GM19463 (cell line): ENCODE measurements around the gene SH3RF1.
"Not testable (repeated sequence)": the region's sequence is repeated elsewhere in the genome, so short reads cannot be mapped to it uniquely, and the experiment has no call there.

ENCODE experiments used
- ATAC-seq: cut with Tn5 transposase; IDR thresholded peaks from one replicate; pipeline ENCODE4 v1.9.1; 2021; ENCODE audit warnings: mild to moderate bottlenecking, moderate library complexity; ENCODE audit not compliant: unreplicated experiment

SH3RF1 gene

DNA sequence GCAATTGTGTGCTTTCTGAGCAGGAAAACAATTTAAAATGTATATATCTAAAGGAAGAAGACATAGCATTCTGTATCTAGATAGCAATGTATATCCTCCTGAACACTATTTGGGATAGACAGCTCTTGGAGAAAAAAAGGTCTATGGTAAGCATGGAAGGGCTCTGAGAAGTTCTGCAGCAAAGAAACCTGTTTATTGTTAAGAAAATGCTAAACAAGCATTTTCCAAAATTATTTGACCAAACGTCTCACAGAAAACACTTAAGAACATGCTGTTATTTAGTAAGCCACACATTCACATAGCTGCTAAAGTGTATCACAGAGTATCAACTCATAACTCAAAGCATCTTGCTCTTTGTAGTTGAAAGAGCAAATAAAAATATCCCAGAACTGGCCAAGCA, 67.9 kb downstream of the SH3RF1 start:
- no peak for ATAC-seq

DNA sequence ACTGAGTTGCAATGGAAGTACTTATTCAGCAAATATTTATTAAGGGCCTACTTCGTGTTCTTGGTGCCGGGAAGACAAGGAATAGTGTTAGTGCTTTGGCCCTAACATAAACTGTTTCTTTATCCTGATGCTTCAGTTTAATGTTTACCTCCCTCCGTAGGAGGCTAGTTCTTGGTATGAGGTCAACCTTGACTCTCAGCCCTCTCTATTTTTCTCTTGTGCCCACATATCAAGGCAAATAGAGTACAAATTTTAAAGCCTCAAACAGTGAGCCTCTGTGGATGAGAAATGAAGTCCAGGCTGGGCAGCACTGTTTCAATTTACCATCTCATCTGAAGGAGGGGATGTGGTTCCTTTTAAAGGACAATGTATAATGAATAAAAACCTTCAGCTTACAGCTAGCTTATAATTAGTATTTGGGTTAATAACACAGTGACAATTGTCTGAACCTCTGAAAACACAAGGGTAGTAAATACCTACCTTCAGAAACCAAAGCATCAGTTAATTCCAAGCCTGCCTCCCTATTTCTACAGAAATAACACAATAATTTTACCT, 68.5 kb downstream of the SH3RF1 start:
- peak; percentile 75 for ATAC-seq

DNA sequence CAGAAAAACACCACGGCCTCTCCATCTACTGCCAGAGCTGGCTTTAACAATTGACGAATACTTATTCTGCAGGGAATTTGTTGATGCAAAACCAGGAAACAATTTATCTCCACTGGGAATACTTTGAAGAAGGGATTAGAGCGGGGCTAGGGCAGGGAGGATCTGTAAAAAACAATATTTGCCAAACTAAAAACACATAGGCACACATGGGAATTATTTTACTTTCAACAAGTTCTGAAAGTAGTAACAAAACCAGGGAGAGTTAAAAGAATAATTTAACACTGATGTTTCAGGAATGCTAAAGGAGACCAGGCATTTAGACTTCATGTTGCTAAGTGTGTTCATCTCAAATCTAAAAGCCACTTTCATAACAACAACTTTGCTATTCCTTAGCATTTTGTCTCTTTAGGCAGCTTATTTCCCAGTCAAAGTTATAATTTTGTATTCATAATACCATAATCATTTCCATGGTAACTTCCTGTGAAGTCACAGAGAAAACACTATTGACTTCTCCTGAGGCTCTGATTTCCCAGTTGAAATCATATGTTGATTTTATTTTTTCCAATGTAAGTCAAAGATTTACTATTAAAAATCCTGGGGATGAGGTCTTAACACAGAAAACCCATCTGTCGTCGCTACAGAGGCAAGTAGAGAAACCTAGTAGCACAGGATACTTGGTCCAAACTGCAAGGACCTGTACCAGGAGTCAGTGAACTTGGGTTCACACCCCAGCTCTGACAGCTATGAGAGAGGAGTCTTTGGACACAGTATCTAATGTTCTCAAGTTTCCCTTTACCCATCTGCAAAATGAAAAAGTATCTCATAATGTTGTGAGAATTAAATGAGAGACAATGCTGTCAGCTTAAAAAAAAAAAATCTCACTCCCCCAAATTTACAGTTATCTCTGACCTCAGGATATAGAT, 69.3 kb downstream of the SH3RF1 start:
- ATAC-seq, result peak; percentile 32

DNA sequence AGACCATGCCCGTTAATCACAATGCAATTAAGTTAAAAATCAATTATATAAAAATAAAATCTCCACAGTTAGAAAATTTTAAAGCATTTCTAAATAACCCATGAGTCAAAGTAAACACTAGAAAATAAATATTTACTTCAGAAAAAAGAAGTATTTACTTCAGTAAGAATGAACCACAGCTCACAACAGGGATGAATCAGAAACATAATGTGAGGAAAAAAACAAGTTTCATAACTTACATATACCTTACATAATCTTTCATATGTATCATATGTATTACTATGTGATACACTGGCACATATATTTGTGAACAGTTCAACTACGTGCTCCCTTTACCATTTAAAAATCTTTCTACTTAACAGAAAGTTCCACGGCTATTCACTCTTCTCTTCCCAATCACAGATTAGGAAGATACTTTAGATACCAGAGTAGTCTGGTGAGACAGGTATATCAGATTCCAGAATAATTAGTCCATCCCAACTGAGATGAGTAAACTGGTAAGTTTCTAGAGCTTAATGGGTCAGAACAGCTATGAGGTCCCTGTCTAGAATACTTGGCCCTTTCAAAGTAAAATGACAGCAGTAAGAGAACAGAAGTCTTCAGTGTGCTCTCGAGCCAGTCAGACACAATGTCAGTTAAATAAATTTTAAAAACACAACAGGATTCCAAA, 70.3 kb downstream of the SH3RF1 start:
- no peak for ATAC-seq

DNA sequence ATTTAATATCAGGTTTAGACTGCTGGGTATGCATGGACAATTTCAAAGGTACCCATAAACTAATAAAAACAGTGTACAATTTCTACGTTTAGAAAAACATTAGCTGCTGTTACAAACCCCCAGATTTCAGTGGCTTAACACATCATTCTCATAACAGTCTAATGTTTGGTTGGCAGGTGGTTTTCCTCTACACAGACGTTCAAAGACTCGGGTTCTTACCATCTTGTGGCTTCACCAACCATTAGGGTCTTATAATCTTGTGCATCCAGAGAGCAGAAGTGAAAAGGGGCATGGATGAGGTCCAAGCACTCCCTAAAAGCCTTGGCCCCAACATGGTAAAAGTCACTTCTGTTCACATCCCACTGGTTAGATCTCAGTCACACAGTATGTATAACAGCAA, 71.6 kb downstream of the SH3RF1 start:
- peak; percentile 44 for ATAC-seq

DNA sequence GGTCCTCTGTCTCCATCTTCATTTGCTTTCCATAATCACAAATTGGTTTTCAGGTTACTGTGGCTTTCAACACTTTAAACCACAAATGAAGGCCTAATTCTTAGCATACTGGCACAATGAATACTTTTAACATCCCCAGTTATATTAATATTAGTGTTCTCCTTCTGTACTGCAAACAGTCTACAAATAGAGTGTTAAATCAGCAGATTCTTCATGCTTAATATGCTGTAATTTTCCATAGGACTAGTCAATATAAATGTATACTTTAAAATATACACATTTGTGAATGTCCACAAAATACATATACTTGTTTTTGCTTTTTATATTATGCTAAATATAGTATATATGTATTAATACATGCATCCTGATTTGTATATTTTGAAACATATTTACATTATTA, 72.6 kb downstream of the SH3RF1 start:
- ATAC-seq, result no peak

DNA sequence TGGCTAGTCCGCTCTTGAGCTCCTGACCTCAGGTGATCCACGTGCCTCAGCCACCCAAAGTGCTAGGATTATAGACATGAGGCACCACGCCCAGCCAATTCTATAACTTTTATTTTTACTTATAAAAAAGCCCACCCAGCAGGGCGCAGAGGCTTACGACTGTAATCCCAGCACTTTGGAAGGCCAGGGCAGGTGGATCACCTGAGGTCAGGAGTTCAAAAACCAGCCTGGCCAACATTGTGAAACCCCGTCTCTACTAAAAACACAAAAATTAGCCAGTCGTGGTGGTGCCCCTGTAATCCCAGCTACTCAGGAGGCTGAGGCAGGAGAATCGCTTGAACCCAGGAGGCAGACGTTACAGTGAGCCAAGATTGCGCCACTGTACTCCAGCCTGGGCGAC, 73.5 kb downstream of the SH3RF1 start:
- not testable (repeated sequence) for ATAC-seq

DNA sequence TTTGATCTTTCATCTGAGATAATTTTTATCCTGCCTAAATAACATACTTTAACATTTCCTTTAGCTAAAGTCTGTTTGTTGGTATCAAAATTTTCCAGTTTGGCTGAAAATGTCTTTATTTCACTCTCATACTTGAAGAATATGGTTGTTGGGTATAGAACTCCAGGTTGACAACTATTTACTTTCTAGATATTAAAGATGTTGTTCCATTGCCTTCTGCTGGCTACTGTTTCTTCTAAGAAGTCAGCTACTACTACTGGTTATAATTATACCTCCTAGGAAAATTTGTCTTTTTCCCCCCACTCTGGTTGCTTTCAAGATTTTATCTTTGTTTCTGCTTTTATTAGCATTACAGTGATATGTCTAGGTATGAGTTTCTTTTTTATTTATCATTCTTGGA, 75.7 kb downstream of the SH3RF1 start:
- ATAC-seq, result no peak

DNA sequence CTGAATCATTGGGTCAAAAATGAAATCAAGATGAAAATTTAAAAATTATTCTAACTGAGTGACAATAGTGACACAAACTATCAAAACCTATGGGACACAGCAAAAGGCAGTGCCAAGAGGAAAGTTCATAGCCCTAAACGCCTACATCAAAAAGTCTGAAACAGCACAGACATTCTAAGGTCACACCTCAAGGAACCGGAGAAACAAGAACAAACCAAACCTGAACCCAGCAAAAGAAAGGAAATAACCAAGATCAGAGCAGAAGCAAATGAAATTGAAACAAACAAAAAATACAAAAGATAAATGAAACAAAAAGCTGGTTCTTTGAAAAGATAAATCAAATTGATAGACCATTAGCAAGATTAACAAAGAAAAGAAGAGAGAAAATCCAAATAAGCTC, 80.8 kb downstream of the SH3RF1 start:
- not testable (repeated sequence) for ATAC-seq

DNA sequence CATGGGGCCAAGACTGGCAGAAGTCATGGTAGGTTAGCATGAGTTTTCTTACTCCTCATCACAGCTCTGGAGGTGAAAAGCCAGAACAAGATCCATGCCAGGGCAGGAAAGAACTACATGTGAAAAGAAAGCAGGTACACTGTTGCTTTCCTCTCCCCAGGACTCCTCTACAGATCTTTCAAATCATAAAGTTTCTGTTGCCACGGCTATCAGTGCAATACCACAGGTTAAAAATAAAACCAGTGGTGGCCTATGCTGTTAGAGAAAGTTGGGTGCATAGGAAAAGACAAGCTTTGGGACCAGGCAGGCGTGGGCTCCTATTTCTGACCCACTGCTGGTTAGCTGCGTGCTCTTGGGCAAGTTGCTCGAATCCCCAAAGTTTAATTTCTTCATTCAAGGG, 81.4 kb downstream of the SH3RF1 start:
- ATAC-seq, result peak; percentile 79

DNA sequence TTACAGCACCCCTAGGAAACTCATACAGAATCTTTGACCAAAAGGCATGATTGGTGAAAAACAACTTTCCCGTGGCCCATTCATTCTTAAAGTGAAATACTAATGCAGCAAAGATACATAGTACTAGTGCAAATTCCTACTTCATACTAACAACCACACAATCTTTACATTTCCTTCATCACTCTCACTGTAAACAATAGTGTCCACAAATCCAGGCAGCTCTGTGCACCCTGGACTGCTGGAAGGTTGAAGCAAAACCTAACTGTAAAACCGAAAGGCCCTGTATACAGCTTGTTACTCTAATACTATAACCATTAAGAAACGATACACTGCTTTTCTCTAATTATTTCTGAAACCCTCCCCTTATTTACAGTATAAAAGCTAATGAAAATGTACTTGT, 82.6 kb downstream of the SH3RF1 start:
- no peak for ATAC-seq

DNA sequence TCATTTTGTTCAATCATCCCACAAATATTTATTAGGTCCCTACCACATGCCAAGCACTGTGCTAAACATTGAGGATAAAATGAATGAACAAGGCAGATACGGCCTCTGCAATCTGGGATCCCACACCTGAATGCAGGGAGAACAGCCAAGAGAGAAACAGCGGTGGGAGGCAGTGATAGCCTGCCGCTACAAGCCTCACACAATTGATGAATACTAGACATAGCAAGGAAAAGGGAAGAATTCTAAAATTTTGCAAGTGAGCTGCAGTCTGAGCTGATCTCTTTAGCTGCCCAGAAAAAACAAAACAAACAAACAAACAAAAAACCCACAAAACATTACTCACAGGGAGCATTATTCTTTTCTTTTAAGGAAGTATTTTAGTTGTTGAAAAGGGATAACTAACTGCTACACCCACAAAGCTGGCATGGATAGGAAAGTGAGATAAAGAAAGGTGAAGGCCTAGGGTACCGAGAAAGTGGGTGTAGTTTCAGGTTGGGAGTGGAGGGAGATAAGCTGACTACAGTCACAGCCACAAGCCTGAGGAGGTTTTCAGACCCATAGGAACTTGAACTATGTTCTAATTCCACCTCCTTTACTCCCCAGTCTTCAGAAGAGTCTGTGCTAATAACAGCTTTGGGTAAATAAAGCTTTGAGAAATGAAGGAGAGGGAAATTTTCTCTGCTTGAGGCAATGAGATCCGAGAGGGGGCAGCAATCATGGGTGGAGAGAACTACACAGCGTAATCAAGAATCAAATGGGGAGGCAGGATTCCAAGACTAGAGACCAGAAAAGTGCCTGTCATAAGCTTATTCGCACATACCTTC, 85.4 kb downstream of the SH3RF1 start:
- no peak for ATAC-seq

DNA sequence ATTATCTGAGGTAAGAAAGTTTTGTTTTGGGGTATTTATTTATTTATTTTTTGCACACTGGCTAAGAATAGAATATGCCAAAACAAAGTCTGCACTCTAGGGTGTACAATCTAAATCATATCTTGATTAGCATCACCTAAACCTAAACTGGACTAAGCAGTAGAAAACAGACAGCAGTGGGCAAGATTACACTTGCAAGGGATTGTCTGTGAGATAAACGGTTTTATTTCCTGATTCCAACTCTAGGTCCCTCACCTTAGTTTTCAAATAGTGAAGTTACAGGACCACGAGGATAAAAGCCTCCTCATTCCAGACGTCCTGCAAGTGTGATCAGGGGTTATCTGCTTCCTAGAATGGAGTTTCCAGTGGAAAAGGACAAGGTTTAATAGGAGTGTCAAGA, 86.1 kb downstream of the SH3RF1 start:
- ATAC-seq, result no peak

DNA sequence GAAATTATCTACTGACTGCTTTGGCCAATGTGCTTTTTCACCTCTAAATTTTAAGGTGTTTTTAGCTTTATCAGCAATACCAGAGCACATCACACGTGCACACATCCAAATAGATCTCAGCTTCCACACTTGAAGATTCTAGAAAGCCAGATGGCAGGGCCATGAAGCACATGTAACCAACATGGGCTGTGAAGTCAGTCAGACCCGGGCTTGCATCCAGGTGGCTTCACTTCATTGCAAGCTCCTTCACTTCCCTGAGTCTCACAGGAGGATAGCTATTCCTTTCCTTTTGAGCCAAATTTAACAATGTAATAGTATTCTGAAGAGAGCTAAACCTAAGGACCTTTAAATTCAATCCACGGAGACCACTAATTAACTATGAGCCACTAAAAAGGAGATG, 86.5 kb downstream of the SH3RF1 start:
- ATAC-seq, result no peak

DNA sequence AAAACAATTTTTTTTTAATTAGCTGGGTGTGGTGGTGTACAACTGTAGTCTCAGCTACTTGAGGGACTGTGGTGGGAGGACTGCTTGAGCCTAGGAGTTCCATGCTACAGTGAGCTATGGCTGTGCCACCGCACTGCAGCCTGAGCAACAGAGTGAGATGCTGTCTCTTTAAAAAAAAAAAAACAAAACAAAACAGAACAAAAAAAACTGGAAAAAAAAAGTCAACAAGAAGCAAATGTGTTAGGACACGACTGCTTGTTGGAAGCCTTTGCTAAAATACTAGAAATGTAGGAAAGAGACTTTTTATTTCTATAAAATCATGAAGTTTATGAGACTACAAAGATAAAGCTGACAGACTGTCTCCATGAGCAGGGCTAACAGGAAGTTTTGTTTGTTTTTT, 87.2 kb downstream of the SH3RF1 start:
- ATAC-seq, result no peak

DNA sequence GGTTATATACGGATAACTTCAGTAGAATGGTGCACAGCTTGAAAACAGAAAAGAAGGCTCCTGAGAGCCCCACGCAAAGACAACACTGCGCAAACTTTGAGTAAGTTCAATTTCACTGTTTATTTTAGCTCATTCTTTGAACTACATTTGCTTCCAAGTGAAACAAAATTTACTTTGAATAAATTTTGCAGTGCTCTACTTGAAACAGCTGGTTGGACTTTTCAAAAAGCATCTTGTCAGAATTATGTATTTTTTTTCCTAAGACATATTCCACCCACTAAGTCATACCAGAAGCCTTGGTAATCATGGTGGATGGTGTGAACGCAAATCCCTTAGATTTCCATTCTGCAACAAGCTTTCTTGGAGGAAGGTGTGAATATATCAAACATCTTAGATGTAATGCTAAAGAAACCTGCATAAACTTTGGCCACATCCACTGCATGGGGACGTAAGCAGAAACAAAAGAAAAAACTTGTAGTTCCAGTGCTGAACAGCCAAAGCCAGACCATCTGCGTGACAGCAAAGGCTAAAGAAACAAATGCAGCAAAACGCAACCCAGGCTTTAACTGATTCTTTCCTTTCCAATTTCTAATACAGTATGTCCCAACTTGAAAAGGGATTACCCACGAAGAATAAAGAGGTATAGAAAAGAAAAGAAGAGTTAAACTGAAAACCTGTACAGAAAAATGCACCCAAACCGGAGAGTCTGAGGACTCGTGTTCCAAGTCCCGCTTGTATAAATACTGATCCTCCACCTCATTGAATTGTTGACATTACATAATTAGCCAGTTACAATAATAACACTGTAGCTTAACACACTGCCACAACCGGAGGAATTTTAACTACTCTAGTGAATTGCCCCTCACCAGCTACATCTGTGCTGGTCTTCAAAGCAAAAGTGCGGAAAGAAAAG, 90.9 kb downstream of the SH3RF1 start:
- no peak for ATAC-seq

DNA sequence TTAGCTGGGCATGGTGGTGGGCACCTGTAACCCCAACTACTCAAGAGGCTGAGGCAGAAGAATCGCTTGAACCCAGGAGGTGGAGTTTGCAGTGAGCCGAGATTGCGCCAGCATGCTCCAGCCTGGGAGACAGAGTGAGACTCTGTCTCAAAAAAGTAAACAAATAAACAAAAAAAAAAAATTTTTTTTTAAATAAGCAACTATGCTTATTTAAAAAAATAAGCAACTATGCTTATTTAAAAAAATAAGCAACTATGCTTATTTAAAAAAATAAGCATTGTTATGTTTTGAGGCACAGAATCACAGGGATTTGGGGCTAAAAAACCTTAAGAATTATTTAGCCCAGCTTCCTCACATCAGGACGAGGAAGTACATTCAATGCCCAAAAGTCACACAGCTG, 92.7 kb downstream of the SH3RF1 start:
- ATAC-seq, result not testable (repeated sequence)

DNA sequence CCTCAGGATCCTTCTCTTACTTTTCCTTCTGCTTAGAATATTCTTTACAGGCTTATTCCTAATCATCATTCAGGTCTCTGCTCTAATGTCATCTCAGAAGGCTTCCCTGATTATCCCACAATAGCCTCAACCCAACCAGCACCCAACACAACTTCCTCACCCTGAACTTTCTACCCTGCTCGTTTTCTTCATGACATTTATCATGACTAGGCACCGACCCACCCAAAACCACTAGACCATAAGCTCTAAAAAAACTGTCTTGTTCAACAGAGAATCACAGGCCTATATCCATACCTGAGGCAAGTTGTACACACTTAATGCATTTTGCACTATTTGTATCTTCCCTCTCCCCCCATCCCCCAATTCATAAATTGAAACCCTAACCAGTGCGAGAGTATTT, 95.3 kb downstream of the SH3RF1 start:
- no peak for ATAC-seq

DNA sequence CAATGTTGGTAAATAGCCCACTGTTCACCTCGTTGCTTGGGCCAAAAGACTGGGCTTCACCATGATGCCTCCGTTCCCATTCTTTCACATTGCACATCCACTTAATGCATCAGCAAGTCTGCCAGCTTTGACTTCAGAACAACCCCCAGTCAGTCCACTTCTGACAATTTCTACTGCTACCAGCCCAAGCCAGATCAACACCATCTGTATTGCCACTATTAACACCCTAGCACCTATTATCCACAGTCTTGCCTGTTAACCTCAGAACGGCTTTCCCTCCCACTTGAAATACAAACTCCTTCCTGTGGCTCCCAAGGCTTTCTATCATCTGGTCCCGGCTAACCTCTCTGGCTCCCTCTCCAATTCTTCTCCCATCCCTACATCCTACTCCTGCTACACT, 95.7 kb downstream of the SH3RF1 start:
- ATAC-seq, result no peak

DNA sequence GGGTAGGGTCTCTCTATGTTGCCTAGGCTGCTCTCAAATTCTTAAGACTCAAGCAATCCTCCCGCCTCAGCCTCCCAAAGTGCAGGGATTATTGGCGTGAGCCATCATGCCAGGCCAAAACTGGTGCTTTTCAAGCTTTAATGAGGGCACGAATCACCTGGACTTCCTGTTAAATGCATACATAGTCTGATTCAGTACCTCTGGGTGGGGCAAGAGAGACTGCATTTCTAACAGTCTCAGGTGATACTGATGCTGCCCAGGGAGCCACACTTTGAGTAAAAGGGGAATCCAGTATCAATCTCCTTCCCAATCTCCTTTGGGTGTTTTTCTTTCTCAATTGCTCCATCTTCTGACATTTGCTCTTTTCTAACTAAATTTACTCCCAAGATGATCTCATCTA, 96.5 kb downstream of the SH3RF1 start:
- ATAC-seq, result no peak
